ENCODE results near the gene PARD3. TPM values are rescaled to one million over a fixed set of nuclear protein-coding genes. Genes with fewer than 3 reads are reported as not detected.

PARD3 gene
- total RNA-seq, 1 experiment from 2014 or later, result 57.4 TPM

GRCh38 chr10:34800624-34801023 is 14.5 kb downstream of the PARD3 start:
- Histone ChIP-seq H3K4me3 (no peak overlapping the region), H2AFZ (no peak overlapping the region), H3K27me3 (ENCODE audit: insufficient read depth, low read depth) (no peaks in the 10 kb centered on the region), H3K79me2 (ENCODE audit: low read depth) (peaks cover 80% of the 10 kb centered on the region), H3K9me3 (ENCODE audit: insufficient read depth, low read depth) (no peaks in the 10 kb centered on the region), H3K9me2 (ENCODE audit: insufficient read depth) (no peaks in the 10 kb centered on the region), H3K4me1 (replicated peaks; ENCODE audit: insufficient read depth) (no peaks in the 10 kb centered on the region), H3K4me2 (no peak overlapping the region), H3K27ac (no peak overlapping the region), H3F3A (ENCODE audit: insufficient read depth, low read depth) (no peaks in the 10 kb centered on the region), H4K20me1 (ENCODE audit: insufficient read depth) (peaks cover 5% of the 10 kb centered on the region), H3K36me3 (ENCODE audit: low read depth) (no peaks in the 10 kb centered on the region)
- ChIA-PET POLR2A (ENCODE audit: unreplicated experiment) (interaction anchor here (0.7 kb wide), 1 partner anchor 29 kb away, joined by 4 read pairs; no protein-coding TSS in a partner anchor), CTCF (no interaction called here)
- TF ChIP-seq, protein P1, sequence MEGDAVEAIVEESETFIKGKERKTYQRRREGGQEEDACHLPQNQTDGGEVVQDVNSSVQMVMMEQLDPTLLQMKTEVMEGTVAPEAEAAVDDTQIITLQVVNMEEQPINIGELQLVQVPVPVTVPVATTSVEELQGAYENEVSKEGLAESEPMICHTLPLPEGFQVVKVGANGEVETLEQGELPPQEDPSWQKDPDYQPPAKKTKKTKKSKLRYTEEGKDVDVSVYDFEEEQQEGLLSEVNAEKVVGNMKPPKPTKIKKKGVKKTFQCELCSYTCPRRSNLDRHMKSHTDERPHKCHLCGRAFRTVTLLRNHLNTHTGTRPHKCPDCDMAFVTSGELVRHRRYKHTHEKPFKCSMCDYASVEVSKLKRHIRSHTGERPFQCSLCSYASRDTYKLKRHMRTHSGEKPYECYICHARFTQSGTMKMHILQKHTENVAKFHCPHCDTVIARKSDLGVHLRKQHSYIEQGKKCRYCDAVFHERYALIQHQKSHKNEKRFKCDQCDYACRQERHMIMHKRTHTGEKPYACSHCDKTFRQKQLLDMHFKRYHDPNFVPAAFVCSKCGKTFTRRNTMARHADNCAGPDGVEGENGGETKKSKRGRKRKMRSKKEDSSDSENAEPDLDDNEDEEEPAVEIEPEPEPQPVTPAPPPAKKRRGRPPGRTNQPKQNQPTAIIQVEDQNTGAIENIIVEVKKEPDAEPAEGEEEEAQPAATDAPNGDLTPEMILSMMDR (conservative IDR thresholded peaks at IDR 0.05), result no peak
- TF ChIP-seq EZH2 (IDR thresholded peaks at IDR 0.05; ENCODE audit: low read depth), result no peak
- BruUV-seq (replicated peaks), result no TSS peak
- DNase-seq, result no peak
- intact Hi-C loops (cut with micrococcal nuclease; ENCODE audit: unreplicated experiment), result no loop called here

DNA sequence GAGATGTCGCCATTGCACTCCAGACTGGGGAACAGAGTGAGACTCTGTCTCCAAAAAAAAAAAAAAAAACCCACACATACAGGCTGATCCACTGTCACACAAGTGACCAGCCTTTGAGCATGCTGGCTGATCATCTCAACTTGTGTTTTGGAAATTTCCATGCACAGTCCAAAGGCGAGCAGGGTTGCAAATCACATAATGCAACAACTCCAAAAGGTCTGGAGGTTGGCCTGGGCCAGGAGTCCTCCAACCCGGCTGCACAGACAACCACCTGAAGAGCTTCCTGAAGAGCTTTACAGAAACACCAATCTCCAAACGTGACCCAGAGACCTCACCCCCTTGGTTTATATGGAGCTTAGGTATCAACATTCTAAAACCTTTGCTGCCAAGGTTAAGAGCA is 16.4 kb downstream of the PARD3 start:
- no peak overlapping the region for H3K27ac ChIP-seq
- H3K9me2 ChIP-seq (ENCODE audit: insufficient read depth), result no peaks in the 10 kb centered on the region
- DNase-seq, result no peak
- H3K4me2 ChIP-seq, result no peak overlapping the region
- H3K9me3 ChIP-seq (ENCODE audit: insufficient read depth, low read depth), result no peaks in the 10 kb centered on the region
- H3K27me3 ChIP-seq (ENCODE audit: insufficient read depth, low read depth), result no peaks in the 10 kb centered on the region
- no peaks in the 10 kb centered on the region for H3F3A ChIP-seq (ENCODE audit: insufficient read depth, low read depth)
- POLR2A ChIA-PET (ENCODE audit: unreplicated experiment), result no interaction called here
- H4K20me1 ChIP-seq (ENCODE audit: insufficient read depth), result peaks cover 5% of the 10 kb centered on the region
- CTCF ChIA-PET, result interaction anchor here (1.1 kb wide), 1 partner anchor 67 kb away, joined by 5 read pairs; no protein-coding TSS in a partner anchor
- peaks cover 83% of the 10 kb centered on the region for H3K79me2 ChIP-seq (ENCODE audit: low read depth)
- no peak overlapping the region for H3K4me3 ChIP-seq
- H3K36me3 ChIP-seq (ENCODE audit: low read depth), result no peaks in the 10 kb centered on the region
- no TSS peak for BruUV-seq (replicated peaks)
- H3K4me1 ChIP-seq (replicated peaks; ENCODE audit: insufficient read depth), result no peaks in the 10 kb centered on the region
- TF ChIP-seq, protein P1 (conservative IDR thresholded peaks at IDR 0.05), result no peak
- no peak for TF ChIP-seq EZH2 (IDR thresholded peaks at IDR 0.05; ENCODE audit: low read depth)
- H2AFZ ChIP-seq, result no peak overlapping the region
- intact Hi-C loops (cut with micrococcal nuclease; ENCODE audit: unreplicated experiment), result no loop called here

GRCh38 chr10:34797155-34797554 is 17.9 kb downstream of the PARD3 start:
- Histone ChIP-seq H3K4me2 (no peak overlapping the region), H3K79me2 (ENCODE audit: low read depth) (peaks cover 85% of the 10 kb centered on the region), H3K4me1 (replicated peaks; ENCODE audit: insufficient read depth) (no peaks in the 10 kb centered on the region), H3K27me3 (ENCODE audit: insufficient read depth, low read depth) (no peaks in the 10 kb centered on the region), H4K20me1 (ENCODE audit: insufficient read depth) (peaks cover 5% of the 10 kb centered on the region), H3F3A (ENCODE audit: insufficient read depth, low read depth) (no peaks in the 10 kb centered on the region), H3K9me2 (ENCODE audit: insufficient read depth) (no peaks in the 10 kb centered on the region), H3K4me3 (no peak overlapping the region), H2AFZ (no peak overlapping the region), H3K9me3 (ENCODE audit: insufficient read depth, low read depth) (no peaks in the 10 kb centered on the region), H3K36me3 (ENCODE audit: low read depth) (no peaks in the 10 kb centered on the region), H3K27ac (no peak overlapping the region)
- BruUV-seq (replicated peaks), result no TSS peak
- no peak for TF ChIP-seq EZH2 (IDR thresholded peaks at IDR 0.05; ENCODE audit: low read depth)
- TF ChIP-seq, protein P1 (conservative IDR thresholded peaks at IDR 0.05), result no peak
- intact Hi-C loops (cut with micrococcal nuclease; ENCODE audit: unreplicated experiment), result no loop called here
- ChIA-PET CTCF (interaction anchor here (0.5 to 1.1 kb wide), 2 partner anchors 65 to 104 kb away, joined by 5 read pairs; no protein-coding TSS in a partner anchor), POLR2A (ENCODE audit: unreplicated experiment) (no interaction called here)
- DNase-seq, result no peak
